Fibroblast of villous mesenchyme (primary cell): Measurements from ENCODE around the gene ARG1. TPM values are rescaled to one million over a fixed set of nuclear protein-coding genes. Genes with fewer than 3 reads are reported as not detected.

Experiments used
- DNase-seq: peaks from one replicate; pipeline ENCODE4 v3.0.0-alpha.2; 2010; ENCODE audit warnings: low read depth
- H3K4me3 ChIP-seq: 2 replicates; pipeline ENCODE4 v1.5.1; 2011; ENCODE audit warnings: low read depth, mild to moderate bottlenecking, low read length
- CTCF ChIP-seq: IDR thresholded peaks from 2 replicates; pipeline ENCODE4 v1.5.1; 2012; ENCODE audit warnings: low read depth, mild to moderate bottlenecking, low read length; ENCODE audit not compliant: insufficient read depth
- total RNA-seq: library from RNA; depleted of rRNA; stranded (reverse); fragments of >200 nt; gene quantifications from 2 replicates; pipeline ENCODE4 v1.2.3, GENCODE V29; 2012

ARG1 gene
- total RNA-seq, 1 donor: not detected

DNA sequence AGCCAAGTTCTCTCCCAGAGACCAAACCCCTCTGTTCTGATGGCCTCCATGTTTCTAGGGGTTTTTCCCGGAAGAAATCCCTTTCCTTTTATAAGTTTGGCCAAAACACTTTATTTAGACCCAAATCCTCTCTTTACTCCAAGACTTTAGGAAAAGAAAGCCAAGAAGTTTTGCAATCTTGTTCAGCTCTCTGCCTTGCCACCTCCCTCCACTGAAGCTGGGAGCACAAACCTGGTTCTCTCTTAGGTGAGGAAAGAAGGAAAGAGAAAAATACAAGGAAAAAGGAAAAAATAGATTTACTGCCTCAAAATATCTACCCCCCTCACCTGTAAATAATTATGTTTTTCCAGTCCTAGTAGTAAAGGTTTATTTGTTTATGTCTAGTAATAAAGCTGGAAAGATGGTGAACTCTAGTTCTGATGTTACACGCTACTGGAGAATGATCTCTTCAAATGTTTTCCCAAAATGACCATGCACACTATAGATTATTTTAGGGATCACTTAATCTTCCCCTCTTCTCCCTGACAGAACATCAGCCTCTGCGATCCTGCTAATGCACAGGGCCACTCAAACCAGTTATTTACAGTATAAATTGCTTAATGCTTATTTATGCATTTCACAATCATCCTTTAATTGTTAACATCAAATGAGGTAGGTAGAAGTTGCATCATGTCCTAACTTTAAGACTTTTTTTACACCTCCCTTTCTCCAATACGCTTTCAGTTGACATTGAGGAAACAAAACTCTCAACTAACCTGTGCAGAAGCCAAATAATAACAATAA lies 10.9 kb upstream of the ARG1 start:
- no peak for TF ChIP-seq CTCF
- H3K4me3 ChIP-seq: no peak overlapping the region
- peak; percentile 6 for DNase-seq

DNA sequence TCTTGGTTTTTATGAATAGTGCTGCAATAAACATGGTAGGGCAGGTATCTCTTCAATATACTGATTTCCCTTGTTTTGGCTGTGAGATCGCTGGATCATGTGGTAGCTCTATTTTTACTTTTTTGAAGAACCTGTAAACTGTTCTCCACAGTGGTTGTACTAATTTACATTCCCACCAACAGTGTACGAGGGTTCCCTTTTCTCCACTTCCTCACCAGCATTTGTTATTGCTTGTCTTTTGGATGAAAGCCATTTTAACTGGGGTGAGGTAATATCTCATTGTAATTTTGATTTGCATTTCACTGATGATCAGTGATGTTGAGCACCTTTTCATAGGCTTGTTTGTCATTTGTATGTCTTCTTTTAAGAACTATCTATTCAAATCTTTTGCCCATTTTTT lies 8.0 kb upstream of the ARG1 start:
- TF ChIP-seq CTCF: no peak
- DNase-seq: no peak
- H3K4me3 ChIP-seq: no peak overlapping the region

DNA sequence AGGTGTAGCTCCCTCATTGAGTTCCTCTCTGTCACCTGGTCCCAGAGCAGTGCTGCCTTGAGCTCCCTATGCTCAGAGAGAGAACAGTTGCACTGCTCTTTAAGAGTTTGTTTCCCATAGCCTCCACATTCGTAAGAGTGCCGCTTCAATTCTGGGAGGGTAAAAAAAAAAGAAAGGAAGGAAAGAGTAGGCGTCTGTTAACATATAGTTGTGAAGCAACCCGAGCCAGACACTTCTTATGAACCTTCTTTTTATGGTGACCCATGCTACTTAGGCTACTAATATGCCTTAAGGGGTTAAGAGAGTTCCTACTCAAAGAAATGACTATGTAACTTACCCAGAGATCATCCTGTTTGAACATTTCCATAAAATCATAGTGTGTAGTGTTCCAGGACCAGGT lies 4.3 kb upstream of the ARG1 start:
- H3K4me3 ChIP-seq: no peak overlapping the region
- no peak for TF ChIP-seq CTCF
- no peak for DNase-seq

GRCh38 chr6:131574133-131574532 lies 1.1 kb downstream of the ARG1 start:
- no peak for DNase-seq
- no peak for TF ChIP-seq CTCF
- no peak overlapping the region for H3K4me3 ChIP-seq

GRCh38 chr6:131574686-131575085 lies 1.7 kb downstream of the ARG1 start:
- H3K4me3 ChIP-seq: no peak overlapping the region
- no peak for DNase-seq
- no peak for TF ChIP-seq CTCF

DNA sequence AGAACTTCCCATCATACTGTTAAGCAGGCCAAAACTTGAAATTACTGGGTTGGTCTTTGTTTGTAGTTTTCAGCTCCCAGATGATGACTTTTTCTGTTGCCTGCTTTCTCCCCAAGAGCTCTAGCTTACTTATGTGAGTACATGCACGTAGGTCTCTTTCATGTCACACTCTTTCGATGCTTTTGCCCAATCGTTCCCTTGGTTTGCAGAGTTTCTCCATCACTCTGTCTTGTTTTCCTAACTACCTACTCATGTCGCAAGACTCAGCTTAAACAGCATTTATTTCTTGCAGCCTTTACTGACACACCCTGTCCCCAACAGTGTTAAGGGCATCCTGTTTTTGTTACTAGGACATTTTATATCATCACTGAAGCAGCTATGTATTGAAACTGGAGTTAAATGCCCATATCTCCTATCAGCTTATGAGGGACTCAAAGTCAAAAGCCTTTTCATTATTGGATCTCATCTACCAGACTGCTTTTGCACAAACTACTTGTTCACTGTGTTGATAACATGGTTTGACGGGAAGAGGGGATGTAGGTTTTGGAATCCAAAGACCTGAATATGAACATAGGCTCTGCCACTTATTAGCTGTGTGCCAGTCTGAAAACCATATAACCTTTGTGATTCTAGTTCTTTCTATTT lies 2.9 kb downstream of the ARG1 start:
- TF ChIP-seq CTCF: no peak
- H3K4me3 ChIP-seq: no peak overlapping the region
- DNase-seq: peak; percentile 6

DNA sequence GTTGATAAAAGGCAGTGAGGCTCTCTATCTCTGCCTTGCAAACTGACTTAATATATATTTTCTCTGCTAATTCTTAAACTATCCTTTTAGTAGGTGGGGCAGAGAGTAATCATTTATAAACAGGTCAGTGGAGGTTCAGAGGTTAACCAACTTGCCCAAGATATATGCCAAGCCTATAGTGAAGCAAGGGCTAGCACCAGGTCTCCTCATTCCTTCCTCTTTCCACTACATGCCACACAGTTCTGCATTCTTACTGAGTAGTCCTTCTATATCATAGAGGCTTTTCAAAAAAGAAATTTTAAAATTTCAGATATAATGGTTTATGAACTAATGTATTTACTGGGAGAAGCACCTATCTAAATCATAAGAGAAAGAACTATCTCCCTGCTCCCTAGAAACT lies 8.5 kb downstream of the ARG1 start:
- DNase-seq: no peak
- no peak for TF ChIP-seq CTCF
- no peak overlapping the region for H3K4me3 ChIP-seq
